Mesenchymal stem cell (in vitro differentiated cells and primary cell): Measurements from ENCODE around the gene PRM2. TPM values are rescaled to one million over a fixed set of nuclear protein-coding genes. Genes with fewer than 3 reads are reported as not detected.

Source experiments
- DNase-seq: peaks from one replicate; pipeline ENCODE4 v3.0.0-alpha.2; 2013
- H2AFZ ChIP-seq: one replicate; pipeline ENCODE4 v1.6.1; 2013; ENCODE audit warnings: low read depth, mild to moderate bottlenecking, control low read depth, inconsistent platforms, low read length, moderate library complexity
- H2AK5ac ChIP-seq: 2 replicates; pipeline ENCODE4 v1.6.1; 2013; ENCODE audit warnings: low read length, moderate library complexity, mild to moderate bottlenecking, inconsistent platforms; ENCODE audit not compliant: severe bottlenecking
- H2BK120ac ChIP-seq: one replicate; pipeline ENCODE4 v1.6.1; 2013; ENCODE audit warnings: low read depth, mild to moderate bottlenecking, inconsistent platforms, low read length, moderate library complexity
- H2BK12ac ChIP-seq, 2 experiments: one replicate each; pipeline ENCODE4 v1.6.1; 2013; ENCODE audit warnings: inconsistent platforms in 2 of 2, low read length in 2 of 2, mild to moderate bottlenecking in 2 of 2, moderate library complexity in 2 of 2, control low read depth in 1 of 2
- H2BK15ac ChIP-seq: one replicate; pipeline ENCODE4 v1.6.1; 2013; ENCODE audit warnings: mild to moderate bottlenecking, low read depth, inconsistent platforms; ENCODE audit not compliant: poor library complexity, severe bottlenecking
- H2BK5ac ChIP-seq: 2 replicates; pipeline ENCODE4 v1.6.1; 2013; ENCODE audit warnings: low read depth, mild to moderate bottlenecking, low read length, control low read depth, inconsistent platforms; ENCODE audit not compliant: poor library complexity, severe bottlenecking
- H3K14ac ChIP-seq, 2 experiments: one replicate each; pipeline ENCODE4 v1.6.1; 2013; ENCODE audit warnings: inconsistent platforms in 2 of 2, low read length in 2 of 2, control low read depth in 1 of 2, mild to moderate bottlenecking in 1 of 2, moderate library complexity in 1 of 2
- H3K18ac ChIP-seq, 2 experiments: one replicate each; pipeline ENCODE4 v1.6.1; 2013; ENCODE audit warnings: inconsistent platforms in 2 of 2, low read length in 2 of 2, control low read depth in 1 of 2, low read depth in 1 of 2, mild to moderate bottlenecking in 1 of 2
- H3K23ac ChIP-seq, 2 experiments: one replicate each; pipeline ENCODE4 v1.6.1; 2013; ENCODE audit warnings: inconsistent platforms in 2 of 2, low read length in 2 of 2, mild to moderate bottlenecking in 2 of 2, moderate library complexity in 2 of 2, control low read depth in 1 of 2
- H3K27ac ChIP-seq: 2 replicates; pipeline ENCODE4 v1.5.1; 2013; ENCODE audit warnings: mild to moderate bottlenecking, moderate library complexity, low read length, control low read depth, inconsistent platforms; ENCODE audit not compliant: poor library complexity, severe bottlenecking
- H3K27me3 ChIP-seq, 2 experiments: 2 replicates each; pipeline versions ENCODE4 v1.6.1 to v1.7.0; 2013; ENCODE audit warnings: low read length in 2 of 2, mild to moderate bottlenecking in 2 of 2, moderate library complexity in 2 of 2, control low read depth in 1 of 2, inconsistent platforms in 1 of 2; ENCODE audit not compliant: control insufficient read depth in 1 of 2, insufficient read depth in 1 of 2
- H3K36me3 ChIP-seq, 2 experiments: 2 replicates each; pipeline versions ENCODE4 v1.6.1 to v1.7.0; 2013; ENCODE audit warnings: low read length in 2 of 2, control low read depth in 1 of 2, inconsistent platforms in 1 of 2, low read depth in 1 of 2, mild to moderate bottlenecking in 1 of 2; ENCODE audit not compliant: insufficient read depth in 2 of 2, control insufficient read depth in 1 of 2
- H3K4ac ChIP-seq, 2 experiments: one replicate each; pipeline ENCODE4 v1.6.1; 2013; ENCODE audit warnings: inconsistent platforms in 2 of 2, low read length in 2 of 2, mild to moderate bottlenecking in 2 of 2, moderate library complexity in 2 of 2, control low read depth in 1 of 2, low read depth in 1 of 2
- H3K4me1 ChIP-seq: 2 replicates; pipeline ENCODE4 v1.6.1; 2013; ENCODE audit warnings: low read depth, low read length, control low read depth; ENCODE audit not compliant: control insufficient read depth, insufficient read depth
- H3K4me2 ChIP-seq: 2 replicates; pipeline ENCODE4 v1.6.1; 2013; ENCODE audit warnings: low read length, mild to moderate bottlenecking, inconsistent platforms; ENCODE audit not compliant: poor library complexity, severe bottlenecking
- H3K4me3 ChIP-seq, 2 experiments: 2 replicates each; pipeline versions ENCODE4 v1.5.1 to v1.7.0; 2013; ENCODE audit warnings: low read length in 2 of 2, mild to moderate bottlenecking in 2 of 2, control low read depth in 1 of 2, low read depth in 1 of 2; ENCODE audit not compliant: insufficient read depth in 1 of 2
- H3K79me1 ChIP-seq: replicated peaks from 2 replicates; pipeline ENCODE4 v1.6.1; 2013; ENCODE audit warnings: mild to moderate bottlenecking, control low read depth, low read length, inconsistent platforms; ENCODE audit not compliant: poor library complexity, severe bottlenecking
- H3K9ac ChIP-seq: 2 replicates; pipeline ENCODE4 v1.7.0; 2013; ENCODE audit warnings: mild to moderate bottlenecking, low read length, moderate library complexity
- H3K9me3 ChIP-seq: 2 replicates; pipeline ENCODE4 v1.7.0; 2013; ENCODE audit warnings: mild to moderate bottlenecking, low read length; ENCODE audit not compliant: control insufficient read depth
- H4K8ac ChIP-seq: one replicate; pipeline ENCODE4 v1.6.1; 2013; ENCODE audit warnings: inconsistent platforms, mild to moderate bottlenecking, low read length, moderate library complexity
- H4K91ac ChIP-seq: one replicate; pipeline ENCODE4 v1.6.1; 2013; ENCODE audit warnings: mild to moderate bottlenecking, low read length, inconsistent platforms
- WGBS: methylation state at CpG from one replicate; pipeline ENCODE4 v1.1.7; 2013; ENCODE audit warnings: mixed read lengths; 5-methylcytosine and 5-hydroxymethylcytosine counted together
- small RNA-seq: library from polyadenylated mRNA; stranded (forward); fragments of <200 nt; extraction: miRNeasy Mini kit (QIAGEN cat#:217004); gene quantifications from one replicate; pipeline ENCODE3, GENCODE V24; 2013; ENCODE audit warnings: low read depth

Gene PRM2

DNA sequence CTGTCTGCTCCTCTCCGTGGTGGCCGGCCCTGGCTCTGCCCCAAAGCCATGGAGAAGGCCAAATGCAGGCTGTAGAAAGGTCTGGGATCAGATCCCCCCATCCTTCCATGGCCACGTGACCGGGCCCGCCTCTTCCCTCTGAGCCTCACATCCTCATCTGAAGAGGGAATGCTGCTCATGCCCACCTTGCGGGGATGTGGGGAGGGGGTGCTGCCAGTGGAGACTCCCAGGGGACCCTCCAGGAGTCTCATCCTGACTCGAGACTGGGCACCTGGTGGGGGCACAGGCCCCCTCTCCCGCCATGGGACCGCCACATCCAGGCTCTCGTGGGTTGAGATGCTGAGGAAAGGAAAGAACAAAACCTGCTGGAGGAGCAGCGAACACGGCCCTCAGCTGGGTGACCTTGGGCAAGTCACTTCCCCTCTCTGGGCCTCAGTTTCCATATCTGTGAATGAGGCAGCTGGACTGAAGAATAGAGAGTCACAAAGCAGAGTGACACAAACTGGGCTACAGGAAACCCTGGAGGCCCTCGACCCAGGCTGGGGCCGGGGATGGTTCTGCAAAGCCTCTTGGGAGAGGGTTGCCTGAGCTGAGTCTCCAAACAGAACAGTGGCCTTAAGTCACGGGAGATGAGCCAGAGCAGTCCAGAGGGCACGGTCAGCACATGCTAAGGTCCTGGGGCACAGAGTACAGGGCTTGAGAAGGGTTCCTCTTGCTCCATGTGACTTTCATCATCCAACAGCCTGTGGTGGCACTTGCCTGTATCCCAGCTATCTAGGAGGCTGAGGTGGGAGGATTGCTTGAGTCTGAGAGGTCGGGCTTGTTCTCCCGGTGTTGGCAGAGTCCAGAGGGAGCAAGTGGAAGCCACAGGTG lies 50.4 kb downstream of the PRM2 start:
- no peak overlapping the region for H2AFZ ChIP-seq
- peak overlapping the region in 1 of 2 experiments; percentile 48 for H3K4me3 ChIP-seq
- no peak overlapping the region for H3K23ac ChIP-seq
- no peak overlapping the region for H3K18ac ChIP-seq
- no peak overlapping the region for H2AK5ac ChIP-seq
- peaks cover 0 to 4% of the 10 kb centered on the region in 2 experiments for H3K27me3 ChIP-seq
- 84% methylated on average over 15 of the region's 18 CpGs for WGBS
- H3K4ac ChIP-seq = no peak overlapping the region
- H3K4me2 ChIP-seq = no peak overlapping the region
- peak overlapping the region; percentile 62 for H4K8ac ChIP-seq
- peaks cover 6% of the 10 kb centered on the region for H3K4me1 ChIP-seq
- H2BK120ac ChIP-seq = no peak overlapping the region
- H3K36me3 ChIP-seq = no peaks in the 10 kb centered on the region
- DNase-seq = no peak
- peak overlapping the region; percentile 51 for H3K9ac ChIP-seq
- H4K91ac ChIP-seq = no peak overlapping the region
- no peaks in the 10 kb centered on the region for H3K9me3 ChIP-seq
- H2BK5ac ChIP-seq = no peak overlapping the region
- H2BK15ac ChIP-seq = no peak overlapping the region
- H2BK12ac ChIP-seq = peak overlapping the region in 1 of 2 experiments; percentile 55
- no peaks in the 10 kb centered on the region for H3K79me1 ChIP-seq
- H3K14ac ChIP-seq = no peak overlapping the region
- no peak overlapping the region for H3K27ac ChIP-seq

Small RNA genes within 50 kb of the gene (small RNA-seq; reads per million reads assigned to genes)
- not detected for gene MIR548H2
- gene RF00019 = not detected
- gene RF00554 = not detected
